ENCODE data around the gene LRRC25.
A peak's percentile ranks its signal among the peaks of the same experiment; 100 is the strongest.

The LRRC25 gene

DNA sequence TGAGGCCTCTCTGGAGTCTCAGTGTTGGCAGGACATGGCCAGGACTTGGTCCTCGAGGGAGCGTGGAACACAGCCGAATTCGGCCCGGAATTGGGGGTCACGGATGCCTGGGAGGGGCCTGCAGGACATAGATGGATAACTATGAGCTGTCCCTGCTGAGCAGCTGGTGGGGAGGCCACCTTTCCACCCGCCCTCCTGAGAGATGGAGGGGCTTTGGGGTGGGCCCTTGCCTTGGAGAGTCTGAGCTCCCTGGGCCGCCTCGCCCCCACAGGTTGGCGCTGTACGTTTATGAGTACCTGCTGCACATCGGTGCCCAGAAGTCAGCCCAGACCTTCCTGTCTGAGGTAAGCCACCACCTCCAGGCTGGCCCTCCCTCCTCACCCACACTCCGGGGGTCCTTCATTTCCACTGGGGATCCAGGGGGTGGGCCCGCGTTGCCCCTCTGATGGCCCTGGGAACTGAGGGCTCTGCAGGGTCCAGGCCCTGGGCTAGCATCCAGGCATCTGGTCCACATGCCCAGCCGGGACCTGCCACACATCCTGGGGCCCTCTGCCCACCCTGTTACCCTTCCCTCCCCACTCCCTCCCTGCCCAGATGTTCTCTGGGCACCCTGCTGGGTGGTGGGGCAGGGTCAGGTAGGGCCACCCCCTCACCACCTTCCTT lies 29.8 kb upstream of the LRRC25 start:
- intact Hi-C loops (cut with DNase I) = no loop called here
- DNase-seq = no peak

DNA sequence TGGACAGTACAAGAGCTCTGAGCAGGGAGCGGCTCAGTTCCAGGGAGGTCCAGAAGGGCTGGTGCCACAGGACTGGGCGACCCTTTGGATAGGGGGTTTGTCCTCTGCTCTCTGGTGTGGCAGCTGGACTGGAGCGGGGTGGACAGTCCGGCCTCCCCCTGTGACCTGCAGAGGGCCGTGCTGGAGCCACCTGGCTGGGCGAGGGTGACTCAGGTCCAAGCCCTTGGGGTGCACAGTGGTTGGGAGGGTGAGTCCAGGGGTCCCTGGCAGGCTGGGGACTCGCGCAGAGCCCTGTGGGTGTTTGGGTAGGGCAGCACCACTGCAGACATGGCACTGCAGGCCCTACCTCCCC lies 29.0 kb upstream of the LRRC25 start:
- intact Hi-C loops (cut with DNase I) = no loop called here
- DNase-seq = peak in 1 of 42 donors; percentile 29

DNA sequence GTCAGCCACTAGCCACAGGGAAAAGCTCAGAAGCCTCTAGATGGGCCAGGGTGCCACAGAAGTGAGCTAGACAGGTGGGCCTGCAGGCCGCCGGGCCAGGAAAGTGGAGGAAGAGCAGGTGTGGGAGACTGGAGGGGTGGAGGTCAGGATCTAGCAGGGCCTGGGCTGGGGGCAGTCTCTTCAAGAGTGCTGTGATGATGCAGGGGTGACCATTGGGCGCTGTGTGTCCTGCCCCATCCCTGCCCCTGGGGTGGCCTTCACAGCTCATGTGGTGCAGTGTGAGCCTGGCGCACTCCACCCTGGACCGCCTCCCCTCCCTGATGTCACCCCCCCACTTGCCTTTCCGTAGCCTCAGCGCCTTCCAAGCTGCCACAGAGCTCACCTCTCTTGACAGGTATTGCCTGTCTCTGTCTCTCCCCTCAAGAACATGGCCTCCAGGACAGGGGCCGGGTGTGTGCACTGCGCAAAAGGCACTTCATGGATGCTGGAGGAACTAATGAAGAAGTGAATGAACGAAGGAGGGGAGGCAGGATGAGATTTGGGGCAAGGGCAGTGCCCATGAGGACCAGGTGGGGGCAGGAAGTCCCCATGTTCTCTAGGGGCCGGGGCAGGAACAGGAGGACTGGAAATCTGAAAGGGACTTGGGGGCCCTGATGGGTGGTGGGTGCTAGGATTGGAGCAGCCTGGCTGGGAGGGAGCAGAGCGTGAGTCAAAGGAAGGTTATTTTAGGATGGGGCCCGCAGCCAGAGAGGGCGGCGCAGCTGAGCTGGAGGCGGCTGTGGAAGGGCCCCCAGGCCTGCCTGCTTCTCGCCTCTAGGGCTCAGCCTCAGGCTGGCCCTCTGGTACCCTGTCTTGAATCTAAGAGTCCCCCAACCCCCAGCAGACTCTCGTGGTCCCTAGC lies 28.3 kb upstream of the LRRC25 start:
- intact Hi-C loops (cut with DNase I) = no loop called here
- peak in 33 of 42 donors; percentile 44 to 87 (median 67) for DNase-seq

DNA sequence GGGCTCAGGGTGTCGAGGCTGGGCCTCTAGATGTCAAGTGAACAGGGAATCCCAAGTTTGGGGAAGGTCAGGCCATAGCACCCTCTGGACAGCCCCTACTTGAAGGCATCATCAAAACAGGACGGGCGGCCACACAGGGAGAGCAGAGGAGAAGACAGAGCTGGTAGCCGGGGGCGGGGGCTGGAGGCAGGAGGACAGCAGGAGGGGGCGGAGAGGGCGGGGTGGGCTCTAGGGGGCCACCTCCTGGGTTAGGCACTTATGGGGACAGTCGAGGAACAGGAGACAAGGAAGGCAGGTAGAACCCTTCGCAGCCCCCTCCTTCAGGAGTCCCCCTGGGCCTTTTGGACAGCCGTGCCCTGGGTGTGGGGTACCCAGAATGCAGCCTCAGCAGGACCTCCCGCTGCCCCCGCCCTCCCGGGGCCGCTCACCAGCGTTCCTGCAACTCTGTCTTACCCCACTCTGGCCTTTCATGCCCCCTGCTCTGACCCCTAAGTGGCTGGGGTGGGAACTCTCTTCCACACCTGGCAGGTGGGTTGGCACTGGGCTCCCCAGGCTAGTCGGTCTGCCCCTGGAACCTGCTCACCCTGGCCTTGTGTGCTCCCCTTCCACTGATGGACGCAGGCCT lies 27.6 kb upstream of the LRRC25 start:
- DNase-seq = peak in 1 of 42 donors; percentile 21
- intact Hi-C loops (cut with DNase I) = no loop called here

DNA sequence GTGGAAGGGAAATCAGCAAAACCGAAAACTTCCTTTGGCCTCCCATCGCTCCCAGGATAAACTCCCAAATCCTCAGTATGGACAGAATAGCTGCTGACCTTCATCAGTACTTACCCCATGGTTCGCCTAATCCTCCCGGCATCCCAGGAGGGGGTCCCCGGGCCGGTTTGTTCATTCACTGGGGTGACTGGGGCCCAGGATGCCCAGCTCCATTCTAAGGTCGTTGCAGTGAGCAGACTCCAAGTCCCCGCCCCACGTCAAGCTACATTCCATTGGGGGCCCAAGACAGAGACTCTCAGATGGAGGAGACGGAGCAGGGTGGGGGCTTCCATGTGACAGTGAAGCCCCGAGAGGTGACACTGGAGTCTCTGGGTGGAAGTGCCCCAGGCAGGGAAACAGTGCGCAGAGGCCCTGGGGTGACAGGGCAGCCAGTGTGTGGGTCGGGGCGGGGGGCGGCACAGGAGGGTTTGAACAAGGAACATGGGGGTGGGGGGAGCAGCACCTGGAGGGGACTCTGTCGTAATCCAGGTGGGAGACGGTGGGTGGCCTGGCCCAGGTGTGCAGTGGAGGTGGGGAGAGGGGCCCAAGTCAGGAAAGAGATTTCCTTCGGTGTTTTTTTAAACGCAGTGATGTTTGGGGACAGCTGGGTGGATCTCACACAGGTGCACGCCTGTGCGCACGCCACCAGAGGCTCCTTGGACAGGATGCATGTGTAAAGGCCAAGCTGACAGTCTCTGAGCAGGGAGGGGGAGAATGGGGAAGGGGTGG lies 26.9 kb upstream of the LRRC25 start:
- DNase-seq = peak in 1 of 42 donors; percentile 30
- intact Hi-C loops (cut with DNase I) = no loop called here

DNA sequence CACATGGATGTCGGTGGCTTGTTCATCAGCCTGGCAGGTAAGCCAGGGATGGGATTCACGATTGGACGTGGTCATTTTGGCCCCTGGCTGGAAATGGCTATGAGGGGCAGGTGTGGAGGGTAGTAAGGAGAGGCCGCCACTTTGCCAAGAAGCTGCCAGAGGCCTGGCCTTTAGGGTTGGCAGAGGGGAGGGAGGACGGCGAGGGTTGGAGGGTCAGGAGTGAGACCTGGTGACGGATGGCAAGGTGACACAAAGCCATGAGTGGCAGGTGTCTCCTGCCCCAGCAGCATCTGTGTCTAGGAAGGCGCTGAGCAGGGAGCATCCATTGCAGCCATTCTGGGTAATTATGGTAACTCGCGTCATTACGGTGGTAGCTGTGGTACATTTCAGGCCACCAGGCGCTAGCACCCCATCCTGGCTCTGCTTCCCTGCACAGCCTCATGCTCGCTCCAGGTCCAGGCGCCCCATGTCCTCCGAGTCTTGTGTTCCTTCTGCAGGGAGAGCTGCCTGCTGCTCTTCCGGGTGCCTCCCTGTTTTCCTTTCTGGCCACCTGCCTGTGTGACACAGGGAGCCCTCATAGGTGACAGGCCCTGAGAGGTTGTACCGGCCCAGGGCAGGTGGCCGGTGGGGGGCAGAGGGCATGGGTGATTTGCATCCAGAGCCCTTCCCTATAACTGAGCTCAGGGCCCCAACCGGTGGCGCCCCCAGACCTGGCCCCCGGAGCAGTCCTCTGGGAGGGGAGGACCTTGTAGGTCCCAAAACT lies 26.0 kb upstream of the LRRC25 start:
- peak in 2 of 42 donors; percentile 5 to 29 for DNase-seq
- intact Hi-C loops (cut with DNase I) = no loop called here

DNA sequence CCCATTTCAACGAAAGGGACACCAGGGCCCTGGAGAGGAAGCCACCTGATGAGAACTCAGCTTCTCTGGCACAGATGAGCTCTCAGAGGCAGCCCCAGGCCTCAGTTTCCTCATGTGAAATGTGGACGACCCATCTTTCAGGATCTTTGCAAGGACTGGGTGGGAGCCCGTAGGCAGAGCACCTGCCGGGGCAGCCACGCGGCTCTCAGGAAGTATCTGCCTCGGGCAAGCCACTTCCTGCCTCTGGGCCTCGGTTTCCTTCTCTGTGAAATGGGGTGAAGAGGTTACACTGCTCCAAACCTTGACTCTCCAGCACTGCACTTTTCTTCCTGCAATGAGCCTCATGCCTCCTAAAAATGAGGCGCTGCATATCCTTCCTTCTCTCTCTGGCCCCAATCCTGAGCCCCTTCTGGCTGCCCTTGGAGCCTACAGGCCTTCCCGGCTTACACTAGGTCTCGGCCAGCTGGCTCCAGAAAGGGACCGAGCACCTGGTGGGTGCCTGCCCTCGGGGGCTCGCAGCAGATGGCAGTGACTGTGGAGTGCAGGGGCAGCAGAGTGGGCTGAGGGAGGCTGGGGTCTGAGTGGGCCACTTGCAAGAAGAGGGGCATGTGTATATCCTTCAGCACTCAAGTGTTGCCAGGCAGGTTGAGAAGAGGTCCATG lies 25.2 kb upstream of the LRRC25 start:
- peak in 1 of 42 donors; percentile 26 for DNase-seq
- intact Hi-C loops (cut with DNase I) = no loop called here

DNA sequence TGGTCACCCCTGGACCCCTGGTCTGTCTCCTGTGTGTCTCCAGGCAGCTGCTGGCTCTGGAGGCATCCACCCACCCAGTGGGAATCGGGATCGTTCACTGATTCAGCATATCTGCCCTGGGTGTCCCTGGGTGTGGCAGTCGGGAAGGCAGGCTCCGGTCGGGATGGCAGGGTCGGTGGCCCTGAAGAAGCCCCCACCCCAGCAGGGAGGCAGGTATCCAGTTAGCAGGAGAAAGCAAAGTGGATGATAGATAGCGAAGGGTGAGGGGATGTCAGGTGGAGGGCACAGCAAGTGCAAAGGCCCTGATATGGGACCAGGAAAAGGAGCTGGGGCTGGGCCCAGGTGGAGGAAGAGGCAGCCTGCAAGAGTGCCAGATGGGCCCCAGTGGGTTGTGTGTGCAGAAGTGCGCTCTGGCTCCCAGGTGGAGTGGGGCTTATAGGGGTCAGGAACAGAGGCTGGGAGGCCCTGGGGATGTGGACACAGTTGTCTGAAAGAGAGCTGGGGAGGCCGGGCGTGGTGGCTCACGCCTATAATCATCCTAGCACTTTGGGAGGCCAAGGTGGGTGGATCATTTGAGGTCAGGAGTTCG lies 24.0 kb upstream of the LRRC25 start:
- intact Hi-C loops (cut with DNase I) = no loop called here
- DNase-seq = no peak

DNA sequence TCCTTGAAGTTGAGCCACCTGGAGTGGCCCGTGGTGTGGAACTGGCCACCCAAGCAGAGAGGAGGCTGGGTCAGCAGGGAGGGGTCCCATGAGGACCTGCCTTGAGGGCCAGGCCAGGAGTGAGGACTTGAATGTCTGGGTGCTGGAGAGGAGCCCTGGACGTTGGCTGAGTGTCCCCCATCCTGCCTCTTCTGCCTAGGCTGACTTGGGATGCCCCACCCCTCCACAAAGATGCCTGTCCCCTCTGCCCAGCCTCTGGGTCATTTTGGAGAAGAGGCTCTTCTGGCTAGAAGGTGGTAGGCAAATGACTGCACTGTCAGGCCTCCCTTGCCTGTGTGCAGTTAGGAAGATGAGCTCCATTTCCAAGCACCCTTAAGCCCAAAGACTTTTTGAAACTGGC lies 23.5 kb upstream of the LRRC25 start:
- intact Hi-C loops (cut with DNase I) = no loop called here
- no peak for DNase-seq

DNA sequence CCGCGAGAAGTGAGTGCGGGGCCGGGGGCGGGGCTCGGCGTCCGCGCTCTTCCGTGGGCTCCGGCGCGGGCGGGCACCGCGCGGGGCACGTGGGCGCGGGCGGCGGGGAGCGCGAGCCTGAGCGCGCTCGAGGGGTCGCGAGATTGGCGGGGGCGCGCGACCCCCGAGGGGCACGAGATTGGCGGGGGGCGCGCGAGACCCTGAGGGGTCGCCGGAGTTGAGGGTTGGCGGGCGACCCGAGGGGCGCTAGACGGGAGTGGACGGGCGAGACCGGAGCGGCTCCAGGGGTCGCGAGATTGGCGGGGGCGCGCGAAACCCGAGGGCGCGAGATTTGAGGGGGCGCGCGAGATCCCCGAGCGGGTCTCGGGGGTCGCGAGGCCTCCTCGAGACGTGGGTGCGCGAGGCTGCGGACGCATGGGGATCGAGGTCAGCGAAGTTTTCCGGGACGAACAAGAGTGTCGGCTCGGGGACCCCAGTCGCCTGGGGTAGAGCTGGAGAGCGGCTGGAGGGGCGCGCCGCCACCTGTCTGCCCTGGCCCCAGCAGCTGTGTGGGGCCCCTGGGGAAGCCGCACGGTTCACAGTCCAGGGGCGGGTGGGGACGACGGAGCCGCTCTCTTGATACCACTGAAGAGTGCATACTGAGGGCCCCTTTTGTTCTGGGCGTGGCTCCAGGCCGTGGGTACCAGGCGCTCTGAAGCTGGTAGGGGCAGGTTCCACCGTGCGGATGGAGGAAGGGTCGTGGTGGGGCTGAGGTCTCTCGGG lies 22.5 kb upstream of the LRRC25 start:
- peak in 3 of 42 donors; percentile 20 to 25 (median 21) for DNase-seq
- intact Hi-C loops (cut with DNase I) = loop anchor here (2.0 to 10.0 kb wide), 3 partner anchors 75 to 215 kb away; partner anchors contain the start of genes JUND, PGPEP1 and RAB3A

DNA sequence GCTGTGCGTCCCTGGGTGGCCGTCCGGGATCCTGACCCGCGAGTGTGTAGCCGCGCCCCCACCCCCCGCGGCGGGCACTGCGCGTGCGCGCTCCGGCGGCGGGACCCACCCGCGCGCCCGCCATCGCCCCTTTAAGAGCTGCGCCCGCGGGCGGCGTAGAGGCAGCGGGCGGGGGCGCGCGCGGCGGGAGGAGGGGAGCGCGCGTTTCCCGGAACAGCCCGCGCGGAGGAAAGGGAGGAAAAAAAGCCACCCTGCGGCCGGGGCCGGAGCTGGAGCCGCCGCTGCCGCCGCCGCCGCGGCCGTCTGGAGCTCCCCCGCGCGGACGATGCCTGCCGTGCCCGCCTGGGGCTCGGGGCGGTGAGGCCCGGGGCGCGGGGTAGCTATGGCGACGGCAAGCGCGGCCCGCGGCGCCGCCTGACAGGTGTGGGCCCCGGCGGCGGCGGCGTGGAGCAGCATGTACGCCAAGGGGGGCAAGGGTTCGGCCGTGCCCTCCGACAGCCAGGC lies 21.8 kb upstream of the LRRC25 start, which contains the start of gene SSBP4:
TSS of gene SSBP4 (plus strand) at position 204 of the 504 bp plus-strand sequence. CDS start at position 455, 251 bp downstream.
- peak in 33 of 42 donors; percentile 58 to 86 (median 71) for DNase-seq
- intact Hi-C loops (cut with DNase I) = loop anchor here (2.0 to 10.0 kb wide), 3 partner anchors 74 to 214 kb away; partner anchors contain the start of genes JUND, PGPEP1 and RAB3A

DNA sequence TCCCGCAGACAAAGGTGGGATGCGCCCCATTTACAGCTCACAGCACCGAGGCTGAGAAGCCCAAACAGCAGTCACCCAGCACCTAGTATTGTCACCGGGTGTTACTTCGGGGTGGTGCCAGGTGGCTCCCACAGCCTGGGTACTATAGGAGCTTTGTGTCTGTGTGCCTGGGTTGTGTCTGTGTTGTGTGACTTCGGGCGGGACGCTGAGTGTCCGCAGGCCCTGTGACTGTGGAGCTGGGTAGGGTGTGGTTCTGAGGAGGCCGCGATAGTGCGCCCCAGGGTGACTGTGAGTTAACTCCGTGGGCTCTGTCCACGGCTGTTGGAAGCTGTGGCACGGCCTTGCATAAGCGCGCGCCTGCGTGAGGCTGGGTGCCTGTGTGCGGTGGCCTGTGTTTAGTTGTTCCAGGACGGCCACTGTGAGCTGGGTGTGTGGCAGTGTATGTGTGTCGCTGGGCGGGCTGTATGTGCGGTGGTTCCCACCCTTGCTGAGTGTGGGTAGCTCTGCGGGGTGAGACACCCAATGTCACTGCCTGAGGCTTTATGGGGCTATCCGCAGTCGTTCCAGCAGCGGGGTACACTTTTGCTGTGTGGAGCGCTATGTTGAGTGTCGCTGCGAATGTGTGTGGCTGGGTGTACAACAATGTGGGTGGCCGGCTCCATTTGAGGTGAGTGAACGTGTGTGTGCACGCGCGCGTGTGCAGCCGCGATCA lies 21.2 kb upstream of the LRRC25 start:
- intact Hi-C loops (cut with DNase I) = loop anchor here (2.0 to 10.0 kb wide), 3 partner anchors 74 to 214 kb away; partner anchors contain the start of genes JUND, PGPEP1 and RAB3A
- DNase-seq = peak in 16 of 42 donors; percentile 29 to 82 (median 54)

DNA sequence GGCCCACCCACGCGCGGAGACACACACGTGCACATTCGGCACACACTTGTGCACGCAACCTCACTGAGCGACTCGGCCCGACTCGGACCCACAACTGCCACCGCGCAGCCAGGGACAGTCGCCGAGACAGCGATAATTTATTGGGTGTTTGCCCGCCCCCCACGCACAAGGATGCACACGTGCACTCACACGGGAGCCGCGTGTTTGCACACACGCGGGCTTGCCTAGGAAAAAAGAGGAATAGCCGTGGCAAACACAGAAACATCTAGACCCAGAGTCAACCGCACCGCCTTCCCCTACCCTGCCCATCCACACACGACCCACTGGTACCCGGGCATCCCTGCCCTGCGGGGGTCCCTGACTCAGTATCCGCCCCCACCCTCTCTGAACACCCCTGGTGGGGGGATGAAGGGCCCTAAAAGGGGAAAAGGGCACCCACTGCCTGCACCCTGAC lies 20.6 kb upstream of the LRRC25 start:
- peak in 22 of 42 donors; percentile 17 to 72 (median 56) for DNase-seq
- intact Hi-C loops (cut with DNase I) = loop anchor here (2.0 to 10.0 kb wide), 3 partner anchors 73 to 213 kb away; partner anchors contain the start of genes JUND, PGPEP1 and RAB3A

DNA sequence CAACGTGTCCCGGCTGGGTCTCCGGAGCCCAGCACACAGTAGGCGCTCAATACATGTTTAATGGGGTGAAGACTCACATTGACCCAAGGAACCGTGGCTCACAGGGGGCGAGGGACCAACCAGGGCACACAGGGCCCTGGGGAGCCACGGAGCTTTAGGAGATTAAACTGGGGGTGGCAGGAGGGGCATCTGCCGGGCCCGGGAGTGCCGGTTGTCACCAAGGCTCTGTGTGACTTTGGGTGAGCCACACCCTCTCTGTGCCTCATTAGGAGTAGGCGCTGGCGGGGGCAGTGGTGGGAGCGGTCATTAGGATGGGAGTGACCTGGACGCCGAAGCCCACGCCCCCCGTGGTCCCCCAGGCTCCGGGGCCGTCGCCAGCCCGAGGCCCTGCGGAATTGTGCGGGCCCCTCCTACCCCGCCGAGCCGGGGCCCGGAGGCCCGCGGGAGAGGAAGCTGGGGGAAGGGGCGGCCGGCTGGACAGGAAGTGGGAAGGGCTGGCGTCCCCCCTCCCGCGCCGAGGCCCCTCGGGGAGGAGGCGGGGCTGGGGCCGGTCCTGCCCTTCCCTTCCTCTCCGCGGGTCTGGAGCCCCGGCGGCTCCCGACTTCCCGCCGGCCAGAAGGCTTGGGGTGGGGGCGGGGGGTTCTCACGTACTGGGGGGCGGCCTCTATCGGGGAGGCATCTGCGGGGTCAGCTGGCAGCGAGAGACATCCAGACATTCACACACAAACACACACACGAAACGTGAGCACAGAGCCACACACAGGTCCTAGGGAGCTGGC lies 20.0 kb upstream of the LRRC25 start:
- peak in 18 of 42 donors; percentile 38 to 70 (median 56) for DNase-seq
- intact Hi-C loops (cut with DNase I) = loop anchor here (2.0 to 10.0 kb wide), 3 partner anchors 73 to 213 kb away; partner anchors contain the start of genes JUND, PGPEP1 and RAB3A
